Chondrocyte (in vitro differentiated cells): Measurements from ENCODE around the gene HUNK. TPM values are rescaled to one million over a fixed set of nuclear protein-coding genes. Genes with fewer than 3 reads are reported as not detected.

Experiments used
- DNase-seq: peaks from one replicate; pipeline ENCODE4 v3.0.0; 2021; ENCODE audit warnings: mixed read lengths, low spot score
- H3K27ac Mint-ChIP-seq: one replicate; pipeline ENCODE4 v1.8.0; 2021; ENCODE audit warnings: mild to moderate bottlenecking, moderate library complexity, mixed read lengths; ENCODE audit not compliant: unreplicated experiment
- H3K27me3 Mint-ChIP-seq: 2 replicates; pipeline ENCODE4 v1.8.0; 2021; ENCODE audit warnings: low read depth, mixed read lengths
- H3K36me3 Mint-ChIP-seq: 2 replicates; pipeline ENCODE4 v1.8.0; 2021; ENCODE audit warnings: low read depth, mixed read lengths
- H3K4me1 Mint-ChIP-seq: 2 replicates; pipeline ENCODE4 v1.8.0; 2021; ENCODE audit warnings: low read depth, mild to moderate bottlenecking, mixed read lengths
- H3K4me3 Mint-ChIP-seq: one replicate; pipeline ENCODE4 v1.8.0; 2021; ENCODE audit warnings: mild to moderate bottlenecking, moderate library complexity, mixed read lengths; ENCODE audit not compliant: unreplicated experiment
- H3K9me3 Mint-ChIP-seq: 2 replicates; pipeline ENCODE4 v1.8.0; 2021; ENCODE audit warnings: low read depth, mixed read lengths
- total RNA-seq: library from RNA; stranded (reverse); gene quantifications from 3 replicates; pipeline ENCODE4 v1.2.1, GENCODE V29; 2021
- TF ChIP-seq, protein P1 (sequence below): fragments of 200-600 bp; sonication (generic); IDR thresholded peaks from 2 replicates; pipeline ENCODE4 v1.5.0; 2021; ENCODE audit warnings: antibody characterized with exemption, mild to moderate bottlenecking, moderate library complexity

Gene HUNK
- total RNA-seq, 1 donor from 2014 or later = 1.6 TPM

DNA sequence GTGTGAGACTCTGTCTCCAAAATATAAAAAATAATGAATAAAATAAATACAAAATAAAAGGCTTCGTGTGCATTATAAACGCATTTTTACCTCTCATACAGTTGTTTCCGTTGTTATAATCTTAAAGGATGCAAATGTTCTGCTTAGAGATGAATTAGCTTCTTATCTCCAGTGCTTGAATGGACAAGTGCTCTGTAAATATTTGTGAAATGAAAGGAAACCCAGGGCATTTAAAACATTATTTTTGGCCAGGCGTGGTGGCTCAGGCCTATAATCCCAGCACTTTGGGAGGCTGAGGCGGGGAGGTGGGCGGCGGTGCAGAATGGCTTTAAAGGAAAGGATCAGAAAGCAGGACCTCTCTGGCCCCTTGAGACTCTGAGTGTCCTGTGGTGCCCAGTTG is 94.5 kb downstream of the HUNK start:
- TF ChIP-seq, protein P1, sequence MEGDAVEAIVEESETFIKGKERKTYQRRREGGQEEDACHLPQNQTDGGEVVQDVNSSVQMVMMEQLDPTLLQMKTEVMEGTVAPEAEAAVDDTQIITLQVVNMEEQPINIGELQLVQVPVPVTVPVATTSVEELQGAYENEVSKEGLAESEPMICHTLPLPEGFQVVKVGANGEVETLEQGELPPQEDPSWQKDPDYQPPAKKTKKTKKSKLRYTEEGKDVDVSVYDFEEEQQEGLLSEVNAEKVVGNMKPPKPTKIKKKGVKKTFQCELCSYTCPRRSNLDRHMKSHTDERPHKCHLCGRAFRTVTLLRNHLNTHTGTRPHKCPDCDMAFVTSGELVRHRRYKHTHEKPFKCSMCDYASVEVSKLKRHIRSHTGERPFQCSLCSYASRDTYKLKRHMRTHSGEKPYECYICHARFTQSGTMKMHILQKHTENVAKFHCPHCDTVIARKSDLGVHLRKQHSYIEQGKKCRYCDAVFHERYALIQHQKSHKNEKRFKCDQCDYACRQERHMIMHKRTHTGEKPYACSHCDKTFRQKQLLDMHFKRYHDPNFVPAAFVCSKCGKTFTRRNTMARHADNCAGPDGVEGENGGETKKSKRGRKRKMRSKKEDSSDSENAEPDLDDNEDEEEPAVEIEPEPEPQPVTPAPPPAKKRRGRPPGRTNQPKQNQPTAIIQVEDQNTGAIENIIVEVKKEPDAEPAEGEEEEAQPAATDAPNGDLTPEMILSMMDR = no peak
- Mint-ChIP-seq H3K4me1 (no peaks in the 10 kb centered on the region), H3K4me3 (no peak overlapping the region), H3K27ac (no peak overlapping the region), H3K9me3 (no peaks in the 10 kb centered on the region), H3K36me3 (no peaks in the 10 kb centered on the region), H3K27me3 (no peaks in the 10 kb centered on the region)
- DNase-seq = no peak

GRCh38 chr21:31972622-31973021 is 99.8 kb downstream of the HUNK start:
- peaks cover 1% of the 10 kb centered on the region for H3K36me3 Mint-ChIP-seq
- no peaks in the 10 kb centered on the region for H3K9me3 Mint-ChIP-seq
- no peaks in the 10 kb centered on the region for H3K4me1 Mint-ChIP-seq
- TF ChIP-seq, protein P1 = no peak
- DNase-seq = no peak
- H3K27ac Mint-ChIP-seq = no peak overlapping the region
- no peak overlapping the region for H3K4me3 Mint-ChIP-seq
- no peaks in the 10 kb centered on the region for H3K27me3 Mint-ChIP-seq

DNA sequence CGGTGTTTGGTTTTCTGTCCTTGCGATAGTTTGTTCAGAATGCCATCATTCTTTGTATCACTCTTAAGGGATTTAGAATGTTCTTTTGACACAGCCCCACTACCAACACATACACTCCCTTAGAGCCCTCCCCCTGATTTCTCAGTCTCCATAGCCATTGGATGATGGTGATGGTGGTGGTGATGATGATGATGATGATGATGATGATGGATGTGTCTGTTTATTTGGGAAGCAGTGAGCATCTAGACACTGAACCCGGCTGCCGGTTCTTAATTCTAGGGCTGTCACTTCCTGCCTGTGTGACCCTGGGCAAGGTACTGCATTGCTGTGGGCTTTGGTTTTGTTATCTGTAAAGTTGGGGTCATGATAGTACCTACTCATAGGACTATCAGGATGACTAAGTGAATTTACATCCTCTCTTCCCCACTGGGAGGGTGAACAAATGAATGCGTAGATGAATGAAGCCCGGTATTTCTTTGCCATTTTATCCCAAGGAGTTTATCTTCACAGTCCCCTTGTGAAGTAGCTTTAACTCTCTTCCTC is 100.7 kb downstream of the HUNK start:
- Mint-ChIP-seq H3K9me3 (no peaks in the 10 kb centered on the region), H3K27ac (no peak overlapping the region), H3K4me1 (no peaks in the 10 kb centered on the region), H3K4me3 (no peak overlapping the region), H3K27me3 (no peaks in the 10 kb centered on the region), H3K36me3 (peaks cover 1% of the 10 kb centered on the region)
- no peak for DNase-seq
- TF ChIP-seq, protein P1 = no peak

GRCh38 chr21:31974454-31974985 is 101.7 kb downstream of the HUNK start:
- Mint-ChIP-seq H3K27ac (no peak overlapping the region), H3K9me3 (no peaks in the 10 kb centered on the region), H3K4me1 (no peaks in the 10 kb centered on the region), H3K36me3 (peaks cover 1% of the 10 kb centered on the region), H3K27me3 (no peaks in the 10 kb centered on the region), H3K4me3 (no peak overlapping the region)
- TF ChIP-seq, protein P1 = no peak
- no peak for DNase-seq

DNA sequence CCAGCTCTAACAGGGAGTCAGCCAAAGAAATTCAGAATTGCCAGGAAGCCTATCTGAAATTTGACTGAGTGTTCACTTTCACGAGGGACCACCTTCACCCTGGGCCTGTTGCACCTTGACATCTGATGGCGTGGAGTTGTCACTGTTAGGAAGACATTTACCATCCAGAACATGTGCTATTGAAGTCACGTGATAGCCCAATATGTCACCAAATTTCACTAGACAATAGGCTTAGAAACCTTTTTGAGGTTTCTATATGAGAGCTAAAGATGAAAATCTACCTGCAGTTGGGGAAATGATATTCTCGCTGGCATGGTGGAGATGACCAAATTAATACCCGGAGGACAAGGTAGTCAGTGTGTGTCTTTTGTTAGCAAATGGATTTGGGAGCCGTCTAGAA is 102.7 kb downstream of the HUNK start:
- no peaks in the 10 kb centered on the region for H3K27me3 Mint-ChIP-seq
- H3K9me3 Mint-ChIP-seq = no peaks in the 10 kb centered on the region
- H3K4me1 Mint-ChIP-seq = no peaks in the 10 kb centered on the region
- H3K36me3 Mint-ChIP-seq = peaks cover 1% of the 10 kb centered on the region
- no peak overlapping the region for H3K4me3 Mint-ChIP-seq
- TF ChIP-seq, protein P1 = no peak
- DNase-seq = no peak
- H3K27ac Mint-ChIP-seq = no peak overlapping the region
